ENCODE data around the gene IGHMBP2.

The IGHMBP2 gene

DNA sequence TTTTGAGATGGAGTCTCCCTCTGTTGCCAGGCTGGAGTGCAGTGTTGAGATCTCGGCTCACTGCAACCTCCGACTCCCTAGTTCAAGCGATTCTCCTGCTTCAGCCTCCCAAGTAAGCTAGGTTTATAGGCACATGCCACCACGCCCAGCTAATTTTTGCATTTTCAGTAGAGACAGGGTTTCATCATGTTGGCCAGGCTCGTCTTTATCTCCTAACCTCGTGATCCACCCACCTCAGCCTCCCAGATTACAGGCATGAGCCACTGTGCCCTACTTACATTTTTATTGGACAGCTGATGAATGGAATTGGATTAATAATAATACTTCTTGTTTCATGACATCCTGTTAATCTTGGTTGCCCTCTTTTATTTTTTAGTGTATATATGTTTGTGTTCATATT is 80.1 kb downstream of the IGHMBP2 start:
- Histone ChIP-seq H3K79me2 (ENCODE audit: control insufficient read depth, low read length) (no peaks in the 10 kb centered on the region), H3K9me2 (replicated peaks; ENCODE audit: control insufficient read depth, low read length) (no peaks in the 10 kb centered on the region), H3K27me3 (ENCODE audit: control insufficient read depth, low read length) (peaks cover 14% of the 10 kb centered on the region), H3K4me2 (ENCODE audit: low read length) (no peak overlapping the region), H3K9me3 (ENCODE audit: control insufficient read depth, insufficient read depth, low read length) (no peaks in the 10 kb centered on the region), H3K36me3 (ENCODE audit: control insufficient read depth, low read length) (no peaks in the 10 kb centered on the region), H4K20me1 (ENCODE audit: control insufficient read depth, insufficient read depth, low read depth, low read length) (no peaks in the 10 kb centered on the region), H3K27ac (ENCODE audit: low read depth, low read length) (no peak overlapping the region), H3K4me1 (ENCODE audit: control insufficient read depth, low read length) (no peaks in the 10 kb centered on the region), H3F3A (ENCODE audit: control insufficient read depth, insufficient read depth) (no peaks in the 10 kb centered on the region), H3K4me3 (ENCODE audit: low read length) (no peak overlapping the region)
- TF ChIP-seq, protein P1, sequence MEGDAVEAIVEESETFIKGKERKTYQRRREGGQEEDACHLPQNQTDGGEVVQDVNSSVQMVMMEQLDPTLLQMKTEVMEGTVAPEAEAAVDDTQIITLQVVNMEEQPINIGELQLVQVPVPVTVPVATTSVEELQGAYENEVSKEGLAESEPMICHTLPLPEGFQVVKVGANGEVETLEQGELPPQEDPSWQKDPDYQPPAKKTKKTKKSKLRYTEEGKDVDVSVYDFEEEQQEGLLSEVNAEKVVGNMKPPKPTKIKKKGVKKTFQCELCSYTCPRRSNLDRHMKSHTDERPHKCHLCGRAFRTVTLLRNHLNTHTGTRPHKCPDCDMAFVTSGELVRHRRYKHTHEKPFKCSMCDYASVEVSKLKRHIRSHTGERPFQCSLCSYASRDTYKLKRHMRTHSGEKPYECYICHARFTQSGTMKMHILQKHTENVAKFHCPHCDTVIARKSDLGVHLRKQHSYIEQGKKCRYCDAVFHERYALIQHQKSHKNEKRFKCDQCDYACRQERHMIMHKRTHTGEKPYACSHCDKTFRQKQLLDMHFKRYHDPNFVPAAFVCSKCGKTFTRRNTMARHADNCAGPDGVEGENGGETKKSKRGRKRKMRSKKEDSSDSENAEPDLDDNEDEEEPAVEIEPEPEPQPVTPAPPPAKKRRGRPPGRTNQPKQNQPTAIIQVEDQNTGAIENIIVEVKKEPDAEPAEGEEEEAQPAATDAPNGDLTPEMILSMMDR (IDR thresholded peaks at IDR 0.05; ENCODE audit: low read depth, low read length, poor library complexity, severe bottlenecking), result no peak
- no peak for TF ChIP-seq EZH2phosphoT487 (IDR thresholded peaks at IDR 0.05; ENCODE audit: borderline replicate concordance, low read length)

DNA sequence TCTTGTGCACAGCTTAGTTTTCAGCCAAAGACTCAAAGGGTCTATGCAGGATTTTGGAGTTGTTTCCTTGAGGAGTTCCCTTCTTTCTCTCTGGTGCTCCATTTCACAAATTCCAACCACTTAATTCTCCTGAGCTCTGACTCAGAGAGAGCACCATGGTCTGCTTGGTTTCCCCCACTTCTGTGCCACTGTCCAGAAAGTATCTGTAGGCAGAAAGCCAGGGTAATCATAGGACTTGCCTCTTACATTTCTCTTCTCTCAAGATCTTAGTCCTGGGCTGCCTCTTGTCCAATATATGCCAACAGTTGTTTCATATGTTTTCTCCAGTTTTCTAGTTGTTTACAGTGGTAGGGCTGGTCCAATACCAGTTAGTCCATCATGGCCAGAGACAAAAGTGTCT is 83.5 kb downstream of the IGHMBP2 start:
- Histone ChIP-seq H3F3A (ENCODE audit: control insufficient read depth, insufficient read depth) (no peaks in the 10 kb centered on the region), H3K9me2 (replicated peaks; ENCODE audit: control insufficient read depth, low read length) (no peaks in the 10 kb centered on the region), H4K20me1 (ENCODE audit: control insufficient read depth, insufficient read depth, low read depth, low read length) (no peaks in the 10 kb centered on the region), H3K36me3 (ENCODE audit: control insufficient read depth, low read length) (no peaks in the 10 kb centered on the region), H3K27ac (ENCODE audit: low read depth, low read length) (no peak overlapping the region), H3K4me3 (ENCODE audit: low read length) (no peak overlapping the region), H3K4me2 (ENCODE audit: low read length) (no peak overlapping the region), H3K27me3 (ENCODE audit: control insufficient read depth, low read length) (peaks cover 15% of the 10 kb centered on the region), H3K79me2 (ENCODE audit: control insufficient read depth, low read length) (no peaks in the 10 kb centered on the region), H3K4me1 (ENCODE audit: control insufficient read depth, low read length) (no peaks in the 10 kb centered on the region), H3K9me3 (ENCODE audit: control insufficient read depth, insufficient read depth, low read length) (no peaks in the 10 kb centered on the region)
- TF ChIP-seq EZH2phosphoT487 (IDR thresholded peaks at IDR 0.05; ENCODE audit: borderline replicate concordance, low read length), result no peak

DNA sequence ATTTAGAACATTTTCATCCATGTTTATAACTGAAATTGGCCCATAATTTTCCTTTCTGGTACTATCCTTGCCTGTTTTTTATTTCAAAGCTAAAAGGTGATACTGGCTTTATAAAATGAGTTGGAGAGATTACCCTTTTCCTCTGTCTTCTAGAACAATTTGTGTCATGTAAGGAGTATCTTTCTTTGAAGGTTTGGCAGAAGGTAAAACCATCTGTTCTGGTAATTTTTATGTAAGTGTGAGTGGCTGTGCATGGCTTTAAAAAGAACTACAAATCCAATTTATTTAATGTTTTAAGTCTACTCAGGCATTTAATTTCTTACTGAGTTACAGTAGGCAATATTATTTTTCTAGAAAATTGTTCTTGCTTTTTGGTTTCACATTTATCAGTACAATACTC is 84.8 kb downstream of the IGHMBP2 start:
- TF ChIP-seq, protein P1 (IDR thresholded peaks at IDR 0.05; ENCODE audit: low read depth, low read length, poor library complexity, severe bottlenecking), result no peak
- TF ChIP-seq EZH2phosphoT487 (IDR thresholded peaks at IDR 0.05; ENCODE audit: borderline replicate concordance, low read length), result no peak

More for the DNA sequence above, 84.8 kb downstream of the IGHMBP2 start:
- Histone ChIP-seq H3K9me2 (replicated peaks; ENCODE audit: control insufficient read depth, low read length) (no peaks in the 10 kb centered on the region), H3K27ac (ENCODE audit: low read depth, low read length) (no peak overlapping the region), H3K4me3 (ENCODE audit: low read length) (no peak overlapping the region), H3K4me1 (ENCODE audit: control insufficient read depth, low read length) (no peaks in the 10 kb centered on the region), H3K9me3 (ENCODE audit: control insufficient read depth, insufficient read depth, low read length) (no peaks in the 10 kb centered on the region), H3K27me3 (ENCODE audit: control insufficient read depth, low read length) (peaks cover 15% of the 10 kb centered on the region), H3K36me3 (ENCODE audit: control insufficient read depth, low read length) (no peaks in the 10 kb centered on the region), H3K4me2 (ENCODE audit: low read length) (no peak overlapping the region), H4K20me1 (ENCODE audit: control insufficient read depth, insufficient read depth, low read depth, low read length) (no peaks in the 10 kb centered on the region), H3K79me2 (ENCODE audit: control insufficient read depth, low read length) (no peaks in the 10 kb centered on the region), H3F3A (ENCODE audit: control insufficient read depth, insufficient read depth) (no peaks in the 10 kb centered on the region)
